Liver (tissue), 9 donors: Measurements from ENCODE around the gene CREBBP. TPM values are rescaled to one million over a fixed set of nuclear protein-coding genes. Genes with fewer than 3 reads are reported as not detected.

Source experiments
- DNase-seq: peaks from one replicate; pipeline ENCODE4 v3.0.0-alpha.2; 2017; ENCODE audit warnings: low spot score
- H3K27ac ChIP-seq, 2 donors: one replicate each; pipeline ENCODE4 v1.7.0; 2013; ENCODE audit warnings: inconsistent platforms in 2 of 2, low read length in 2 of 2, control low read depth in 1 of 2, low read depth in 1 of 2, mild to moderate bottlenecking in 1 of 2
- H3K27me3 ChIP-seq, 4 donors: one replicate each; pipeline versions ENCODE4 v1.6.1 to v1.7.0; 2013; ENCODE audit warnings: low read length in 3 of 4, inconsistent platforms in 1 of 4, mild to moderate bottlenecking in 1 of 4, moderate library complexity in 1 of 4; ENCODE audit not compliant: control insufficient read depth in 4 of 4, insufficient read depth in 4 of 4
- H3K36me3 ChIP-seq, 4 donors: one replicate each; pipeline versions ENCODE4 v1.6.1 to v1.7.0; 2013; ENCODE audit warnings: low read length in 3 of 4, mild to moderate bottlenecking in 3 of 4, low read depth in 1 of 4, moderate library complexity in 1 of 4; ENCODE audit not compliant: control insufficient read depth in 4 of 4, insufficient read depth in 3 of 4
- H3K4me1 ChIP-seq, 4 donors: one replicate each; pipeline versions ENCODE4 v1.6.1 to v1.7.0; 2013; ENCODE audit warnings: low read length in 3 of 4, mild to moderate bottlenecking in 3 of 4, moderate library complexity in 1 of 4; ENCODE audit not compliant: control insufficient read depth in 4 of 4, insufficient read depth in 4 of 4
- H3K4me3 ChIP-seq, 3 donors: one replicate each; pipeline versions ENCODE4 v1.6.1 to v1.7.0; 2013; ENCODE audit warnings: low read length in 3 of 3, control low read depth in 1 of 3, low read depth in 1 of 3, mild to moderate bottlenecking in 1 of 3
- H3K9ac ChIP-seq, 2 donors: one replicate each; pipeline ENCODE4 v1.7.0; 2013; ENCODE audit warnings: low read length in 2 of 2, mild to moderate bottlenecking in 2 of 2, moderate library complexity in 2 of 2, control low read depth in 1 of 2, low read depth in 1 of 2
- H3K9me3 ChIP-seq, 4 donors: one replicate each; pipeline versions ENCODE4 v1.6.1 to v1.7.0; 2013; ENCODE audit warnings: low read length in 3 of 4; ENCODE audit not compliant: control insufficient read depth in 4 of 4
- EGR1 ChIP-seq, 2 donors: IDR thresholded peaks; 2 replicates each; pipeline ENCODE4 v1.6.1; 2016 to 2018; ENCODE audit warnings: antibody characterized with exemption in 2 of 2, low read depth in 2 of 2
- FOXA1 ChIP-seq: IDR thresholded peaks from 2 replicates; pipeline ENCODE4 v1.6.1; 2016; ENCODE audit warnings: antibody characterized with exemption
- FOXA2 ChIP-seq: IDR thresholded peaks from 2 replicates; pipeline ENCODE4 v1.6.1; 2016; ENCODE audit warnings: antibody characterized with exemption
- GABPA ChIP-seq, 2 donors: IDR thresholded peaks in 1 of 2; conservative IDR thresholded peaks in 1 of 2; 2 replicates each; pipeline ENCODE4 v1.6.1; 2016; ENCODE audit warnings: antibody characterized with exemption in 2 of 2, mild to moderate bottlenecking in 1 of 2, moderate library complexity in 1 of 2
- HNF4G ChIP-seq: IDR thresholded peaks from 2 replicates; pipeline ENCODE4 v1.6.1; 2016; ENCODE audit warnings: antibody characterized with exemption
- JUND ChIP-seq, 2 donors: IDR thresholded peaks; 2 replicates each; pipeline ENCODE4 v1.6.1; 2016; ENCODE audit warnings: antibody characterized with exemption in 2 of 2
- NR2F2 ChIP-seq: IDR thresholded peaks from 2 replicates; pipeline ENCODE4 v1.6.1; 2016; ENCODE audit warnings: antibody characterized with exemption
- RAD21 ChIP-seq, 2 donors: IDR thresholded peaks; 2 replicates each; pipeline ENCODE4 v1.6.1; 2016; ENCODE audit warnings: antibody characterized with exemption in 2 of 2, mild to moderate bottlenecking in 2 of 2
- SP1 ChIP-seq: IDR thresholded peaks from 2 replicates; pipeline ENCODE4 v1.6.1; 2018; ENCODE audit warnings: antibody characterized with exemption, mild to moderate bottlenecking
- TAF1 ChIP-seq: conservative IDR thresholded peaks from 2 replicates; pipeline ENCODE4 v1.6.1; 2016; ENCODE audit warnings: antibody characterized with exemption, mild to moderate bottlenecking
- YY1 ChIP-seq: IDR thresholded peaks from 2 replicates; pipeline ENCODE4 v1.6.1; 2016; ENCODE audit warnings: antibody characterized with exemption, mild to moderate bottlenecking
- WGBS: extraction: QIAGEN DNeasy Blood & Tissue Kit; methylation state at CpG from one replicate; pipeline ENCODE4 v1.1.7; 2013; 5-methylcytosine and 5-hydroxymethylcytosine counted together
- polyA plus RNA-seq, 2 donors: library from polyadenylated mRNA; stranded (reverse) in 1 of 2; unstranded in 1 of 2; fragments of 200-250 nt in 1 of 2; fragments of >200 nt in 1 of 2; fragmentation: Nextera tagmentation in 1 of 2; extraction: Ambion mirVana in 1 of 2; gene quantifications; one replicate each; pipeline versions ENCODE4 v1.2.1 to v1.2.3, GENCODE V29; 2013 to 2015
- total RNA-seq, 2 donors: library from RNA; depleted of rRNA; stranded (reverse); fragments of >200 nt; gene quantifications; one replicate each; pipeline ENCODE4 v1.2.3, GENCODE V29; 2014
- TF ChIP-seq, protein P1 (sequence below): IDR thresholded peaks from 2 replicates; pipeline ENCODE4 v1.6.1; 2016; ENCODE audit warnings: antibody characterized with exemption
- TF ChIP-seq, protein P2 (sequence below): IDR thresholded peaks from 2 replicates; pipeline ENCODE4 v1.6.1; 2016; ENCODE audit warnings: antibody characterized with exemption, mild to moderate bottlenecking
- TF ChIP-seq, protein P3 (sequence below): IDR thresholded peaks from 2 replicates; pipeline ENCODE4 v1.6.1; 2016; ENCODE audit warnings: antibody characterized with exemption
- donor health status: healthy.
- donor health status: healthy.
- donor health status: healthy.
- donor health status: healthy.
- donor health status: healthy.

Gene CREBBP
- total and polyA plus RNA-seq, 4 donors: 7.0 to 25.8 (median 19.5) TPM

DNA sequence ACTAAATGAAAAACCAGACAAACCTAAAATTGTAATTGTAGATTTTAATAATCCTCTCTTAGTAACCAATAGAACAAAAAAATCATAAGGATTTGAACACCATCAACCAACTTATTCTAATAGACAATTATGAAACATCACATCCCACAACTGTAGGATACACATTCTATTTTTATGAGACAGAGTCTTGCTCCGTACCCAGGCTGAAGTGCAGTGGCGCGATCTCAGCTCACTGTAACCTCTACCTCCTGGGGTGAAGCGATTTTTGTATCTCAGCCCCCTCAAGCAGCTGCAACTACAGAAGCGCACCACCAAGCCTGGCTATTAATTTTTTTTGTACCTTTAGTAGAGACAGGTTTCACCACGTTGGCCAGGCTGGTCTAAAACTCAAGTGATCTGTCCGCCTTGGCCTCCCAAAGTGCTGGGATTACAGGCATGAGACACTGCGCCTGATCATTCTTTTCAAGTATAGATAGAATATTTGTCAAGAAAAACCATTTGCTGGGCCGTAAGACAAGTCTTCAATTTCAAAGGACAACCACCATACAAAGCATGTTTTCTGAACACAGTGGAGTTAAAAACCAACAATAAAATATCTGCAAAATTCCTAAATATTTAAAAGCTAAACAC, 49.8 kb downstream of the CREBBP start:
- H3K9ac ChIP-seq: no peak overlapping the region
- H3K4me3 ChIP-seq: no peak overlapping the region
- TF ChIP-seq FOXA2 (no peak), HNF4G (no peak), EGR1 (IDR thresholded peaks at IDR 0.05; ENCODE audit: low read depth in 2 of 2) (no peak), FOXA1 (no peak), SP1 (no peak), YY1 (no peak), TAF1 (no peak), JUND (IDR thresholded peaks at IDR 0.05) (no peak), RAD21 (IDR thresholded peaks at IDR 0.05) (no peak), GABPA (IDR thresholded peaks at IDR 0.05 in 1 of 2, conservative IDR thresholded peaks at IDR 0.05 in 1 of 2) (no peak)
- TF ChIP-seq, protein P1, sequence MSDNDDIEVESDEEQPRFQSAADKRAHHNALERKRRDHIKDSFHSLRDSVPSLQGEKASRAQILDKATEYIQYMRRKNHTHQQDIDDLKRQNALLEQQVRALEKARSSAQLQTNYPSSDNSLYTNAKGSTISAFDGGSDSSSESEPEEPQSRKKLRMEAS: no peak
- TF ChIP-seq, protein P2, sequence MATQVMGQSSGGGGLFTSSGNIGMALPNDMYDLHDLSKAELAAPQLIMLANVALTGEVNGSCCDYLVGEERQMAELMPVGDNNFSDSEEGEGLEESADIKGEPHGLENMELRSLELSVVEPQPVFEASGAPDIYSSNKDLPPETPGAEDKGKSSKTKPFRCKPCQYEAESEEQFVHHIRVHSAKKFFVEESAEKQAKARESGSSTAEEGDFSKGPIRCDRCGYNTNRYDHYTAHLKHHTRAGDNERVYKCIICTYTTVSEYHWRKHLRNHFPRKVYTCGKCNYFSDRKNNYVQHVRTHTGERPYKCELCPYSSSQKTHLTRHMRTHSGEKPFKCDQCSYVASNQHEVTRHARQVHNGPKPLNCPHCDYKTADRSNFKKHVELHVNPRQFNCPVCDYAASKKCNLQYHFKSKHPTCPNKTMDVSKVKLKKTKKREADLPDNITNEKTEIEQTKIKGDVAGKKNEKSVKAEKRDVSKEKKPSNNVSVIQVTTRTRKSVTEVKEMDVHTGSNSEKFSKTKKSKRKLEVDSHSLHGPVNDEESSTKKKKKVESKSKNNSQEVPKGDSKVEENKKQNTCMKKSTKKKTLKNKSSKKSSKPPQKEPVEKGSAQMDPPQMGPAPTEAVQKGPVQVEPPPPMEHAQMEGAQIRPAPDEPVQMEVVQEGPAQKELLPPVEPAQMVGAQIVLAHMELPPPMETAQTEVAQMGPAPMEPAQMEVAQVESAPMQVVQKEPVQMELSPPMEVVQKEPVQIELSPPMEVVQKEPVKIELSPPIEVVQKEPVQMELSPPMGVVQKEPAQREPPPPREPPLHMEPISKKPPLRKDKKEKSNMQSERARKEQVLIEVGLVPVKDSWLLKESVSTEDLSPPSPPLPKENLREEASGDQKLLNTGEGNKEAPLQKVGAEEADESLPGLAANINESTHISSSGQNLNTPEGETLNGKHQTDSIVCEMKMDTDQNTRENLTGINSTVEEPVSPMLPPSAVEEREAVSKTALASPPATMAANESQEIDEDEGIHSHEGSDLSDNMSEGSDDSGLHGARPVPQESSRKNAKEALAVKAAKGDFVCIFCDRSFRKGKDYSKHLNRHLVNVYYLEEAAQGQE: no peak
- no peak overlapping the region for H3K27ac ChIP-seq
- no peaks in the 10 kb centered on the region for H3K27me3 ChIP-seq
- H3K9me3 ChIP-seq: no peaks in the 10 kb centered on the region
- peaks cover 0 to 2% (median 2%) of the 10 kb centered on the region in 4 donors for H3K36me3 ChIP-seq
- H3K4me1 ChIP-seq: peaks cover 1 to 11% (median 9%) of the 10 kb centered on the region in 4 donors
- DNase-seq: no peak
- WGBS: 97% methylated on average over 9 of the region's 9 CpGs

DNA sequence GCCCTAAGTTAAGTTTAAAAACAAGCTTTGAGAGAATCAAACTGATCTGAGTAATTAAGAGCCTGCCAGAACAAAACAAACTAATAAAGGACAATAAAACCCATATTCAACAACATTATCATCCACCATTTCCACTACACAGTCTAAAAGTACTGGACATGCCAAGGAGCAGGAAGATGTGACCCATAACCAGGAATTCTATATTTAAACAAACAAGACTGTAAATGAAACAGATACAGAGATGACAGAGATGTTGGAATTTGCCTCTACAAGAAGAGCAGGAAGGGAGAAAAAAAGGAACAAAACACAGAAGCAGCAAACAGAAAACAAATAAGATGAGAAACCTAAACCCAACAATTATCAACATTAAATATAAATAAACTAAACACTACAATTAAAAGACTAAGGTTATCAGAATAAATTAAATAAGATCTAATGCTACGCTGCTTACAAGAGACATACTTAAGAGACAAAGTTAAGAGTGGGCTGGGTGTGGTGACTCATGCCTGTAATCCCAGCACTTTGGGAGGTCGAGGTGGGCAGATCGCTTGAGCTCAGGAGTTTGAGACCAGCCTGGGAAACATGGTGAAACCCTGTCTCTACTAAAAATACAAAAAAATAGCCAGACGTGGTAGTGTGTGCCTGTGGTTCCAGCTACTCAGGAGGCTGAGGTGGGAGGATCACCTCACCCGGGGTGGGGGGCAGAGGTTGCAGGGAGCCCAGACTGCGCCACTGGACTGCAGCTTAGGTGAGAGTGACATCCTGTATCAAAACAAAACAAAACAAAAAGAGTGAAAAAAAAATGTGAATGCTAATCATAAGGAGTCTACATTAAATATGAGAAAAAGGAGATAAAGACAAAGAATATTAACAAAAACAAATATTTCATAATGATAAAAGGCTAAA, 50.6 kb downstream of the CREBBP start:
- Histone ChIP-seq H3K9ac (no peak overlapping the region), H3K27ac (no peak overlapping the region), H3K4me3 (no peak overlapping the region), H3K27me3 (no peaks in the 10 kb centered on the region), H3K9me3 (no peaks in the 10 kb centered on the region), H3K4me1 (peaks cover under 1 to 8% (median 5%) of the 10 kb centered on the region in 4 donors), H3K36me3 (peaks cover 0 to 2% (median 2%) of the 10 kb centered on the region in 4 donors)
- WGBS: 93% methylated on average over 6 of the region's 6 CpGs
- DNase-seq: no peak
- TF ChIP-seq NR2F2: no peak
- TF ChIP-seq, protein P3, sequence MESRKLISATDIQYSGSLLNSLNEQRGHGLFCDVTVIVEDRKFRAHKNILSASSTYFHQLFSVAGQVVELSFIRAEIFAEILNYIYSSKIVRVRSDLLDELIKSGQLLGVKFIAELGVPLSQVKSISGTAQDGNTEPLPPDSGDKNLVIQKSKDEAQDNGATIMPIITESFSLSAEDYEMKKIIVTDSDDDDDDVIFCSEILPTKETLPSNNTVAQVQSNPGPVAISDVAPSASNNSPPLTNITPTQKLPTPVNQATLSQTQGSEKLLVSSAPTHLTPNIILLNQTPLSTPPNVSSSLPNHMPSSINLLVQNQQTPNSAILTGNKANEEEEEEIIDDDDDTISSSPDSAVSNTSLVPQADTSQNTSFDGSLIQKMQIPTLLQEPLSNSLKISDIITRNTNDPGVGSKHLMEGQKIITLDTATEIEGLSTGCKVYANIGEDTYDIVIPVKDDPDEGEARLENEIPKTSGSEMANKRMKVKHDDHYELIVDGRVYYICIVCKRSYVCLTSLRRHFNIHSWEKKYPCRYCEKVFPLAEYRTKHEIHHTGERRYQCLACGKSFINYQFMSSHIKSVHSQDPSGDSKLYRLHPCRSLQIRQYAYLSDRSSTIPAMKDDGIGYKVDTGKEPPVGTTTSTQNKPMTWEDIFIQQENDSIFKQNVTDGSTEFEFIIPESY: no peak
